ENCODE data around the gene ZNF408. TPM values are rescaled to one million over a fixed set of nuclear protein-coding genes. Genes with fewer than 3 reads are reported as not detected.

ZNF408 gene
- total RNA-seq, 2 donors from 2014 or later = 10.5 to 15.1 TPM

- Mint-ChIP-seq H3K27ac (no peak overlapping the region), H3K4me3 (no peak overlapping the region), H3K4me1 (peaks cover 7% of the 10 kb centered on the region), H3K27me3 (no peaks in the 10 kb centered on the region), H3K36me3 (ENCODE audit: low read depth) (peaks cover 71% of the 10 kb centered on the region), H3K9me3 (no peaks in the 10 kb centered on the region)
- no peak for ATAC-seq (replicated peaks)
Measured at GRCh38 chr11:46680164-46680760, 20.6 kb upstream of the ZNF408 start.

DNA sequence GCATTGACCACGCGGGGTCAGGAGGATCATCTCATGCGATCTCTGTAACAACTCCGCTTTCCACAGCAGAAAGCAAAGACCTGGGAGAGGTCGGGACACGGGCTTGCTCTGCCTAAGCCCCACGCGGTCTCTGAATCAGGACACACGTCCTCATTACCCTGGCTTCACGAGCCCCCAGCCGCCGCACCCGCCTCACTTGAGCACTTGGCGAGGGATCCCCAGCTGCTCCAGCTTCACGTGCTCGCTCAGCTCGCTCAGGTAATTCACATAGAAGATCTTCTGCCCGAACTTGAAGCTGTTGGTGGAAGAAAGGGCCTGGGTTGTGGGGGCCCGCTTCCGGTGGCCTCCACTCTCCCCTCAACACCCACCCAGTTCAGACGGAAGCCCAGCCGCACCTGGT, 20.0 kb upstream of the ZNF408 start:
- H3K9me3 Mint-ChIP-seq = no peaks in the 10 kb centered on the region
- H3K27ac Mint-ChIP-seq = no peak overlapping the region
- no peak for ATAC-seq (replicated peaks)
- H3K27me3 Mint-ChIP-seq = no peaks in the 10 kb centered on the region
- peaks cover 73% of the 10 kb centered on the region for H3K36me3 Mint-ChIP-seq (ENCODE audit: low read depth)
- no peak overlapping the region for H3K4me3 Mint-ChIP-seq
- H3K4me1 Mint-ChIP-seq = peaks cover 7% of the 10 kb centered on the region

DNA sequence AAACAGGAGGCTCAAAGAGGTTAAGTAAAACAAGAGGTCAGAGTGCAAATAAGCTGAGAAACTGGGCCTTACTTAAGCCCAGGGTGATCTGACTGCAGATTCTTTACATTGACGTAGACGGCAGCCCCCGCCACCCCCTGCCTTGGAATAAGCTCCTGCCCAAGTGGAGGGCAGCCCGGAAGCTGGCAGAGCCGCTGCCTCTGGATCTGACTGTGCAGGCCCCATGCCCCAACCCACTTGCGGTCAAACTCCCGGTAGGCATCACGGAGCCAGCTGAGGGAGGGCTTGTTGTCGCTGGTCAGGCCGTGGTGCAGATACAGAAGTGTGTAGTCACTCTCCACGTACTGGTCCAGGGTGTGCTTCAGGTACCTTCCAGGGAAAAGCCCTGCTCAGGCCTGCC, 19.0 kb upstream of the ZNF408 start:
- Mint-ChIP-seq H3K27me3 (no peaks in the 10 kb centered on the region), H3K27ac (no peak overlapping the region), H3K4me3 (no peak overlapping the region), H3K4me1 (peaks cover 6% of the 10 kb centered on the region), H3K36me3 (ENCODE audit: low read depth) (peaks cover 81% of the 10 kb centered on the region), H3K9me3 (no peaks in the 10 kb centered on the region)
- no peak for ATAC-seq (replicated peaks)

- no peaks in the 10 kb centered on the region for H3K9me3 Mint-ChIP-seq
- H3K4me3 Mint-ChIP-seq = no peak overlapping the region
- no peaks in the 10 kb centered on the region for H3K4me1 Mint-ChIP-seq
- peaks cover 84% of the 10 kb centered on the region for H3K36me3 Mint-ChIP-seq (ENCODE audit: low read depth)
- ATAC-seq (replicated peaks) = no peak
- H3K27ac Mint-ChIP-seq = no peak overlapping the region
- no peaks in the 10 kb centered on the region for H3K27me3 Mint-ChIP-seq
Measured at GRCh38 chr11:46682773-46683752, 17.8 kb upstream of the ZNF408 start.

DNA sequence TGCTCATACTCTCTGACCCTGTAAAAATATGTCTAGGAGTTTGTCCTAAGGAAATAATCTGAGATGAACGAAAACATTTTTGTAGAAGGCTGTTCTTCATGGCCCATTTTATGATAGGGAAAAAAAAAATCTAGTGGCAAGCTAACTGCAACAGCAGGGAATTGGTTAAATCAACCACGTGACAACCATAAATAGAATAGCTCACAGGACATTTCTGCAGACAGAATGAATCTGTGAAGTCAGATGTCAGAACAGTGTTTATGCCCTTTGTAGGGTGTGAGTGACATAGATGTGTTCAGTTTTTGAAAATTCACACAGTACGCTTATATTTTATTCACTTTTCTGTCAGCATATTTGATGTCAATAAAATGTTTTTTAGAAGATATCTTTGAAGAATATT, 16.5 kb upstream of the ZNF408 start:
- Mint-ChIP-seq H3K36me3 (ENCODE audit: low read depth) (peaks cover 84% of the 10 kb centered on the region), H3K4me3 (no peak overlapping the region), H3K27me3 (no peaks in the 10 kb centered on the region), H3K9me3 (no peaks in the 10 kb centered on the region), H3K27ac (no peak overlapping the region), H3K4me1 (no peaks in the 10 kb centered on the region)
- no peak for ATAC-seq (replicated peaks)

- ATAC-seq (replicated peaks) = no peak
- no peak overlapping the region for H3K4me3 Mint-ChIP-seq
- peaks cover 5% of the 10 kb centered on the region for H3K4me1 Mint-ChIP-seq
- H3K27ac Mint-ChIP-seq = peak overlapping the region; percentile 46
- peaks cover 84% of the 10 kb centered on the region for H3K36me3 Mint-ChIP-seq (ENCODE audit: low read depth)
- no peaks in the 10 kb centered on the region for H3K9me3 Mint-ChIP-seq
- no peaks in the 10 kb centered on the region for H3K27me3 Mint-ChIP-seq
Measured at GRCh38 chr11:46686886-46687795, 13.7 kb upstream of the ZNF408 start.

DNA sequence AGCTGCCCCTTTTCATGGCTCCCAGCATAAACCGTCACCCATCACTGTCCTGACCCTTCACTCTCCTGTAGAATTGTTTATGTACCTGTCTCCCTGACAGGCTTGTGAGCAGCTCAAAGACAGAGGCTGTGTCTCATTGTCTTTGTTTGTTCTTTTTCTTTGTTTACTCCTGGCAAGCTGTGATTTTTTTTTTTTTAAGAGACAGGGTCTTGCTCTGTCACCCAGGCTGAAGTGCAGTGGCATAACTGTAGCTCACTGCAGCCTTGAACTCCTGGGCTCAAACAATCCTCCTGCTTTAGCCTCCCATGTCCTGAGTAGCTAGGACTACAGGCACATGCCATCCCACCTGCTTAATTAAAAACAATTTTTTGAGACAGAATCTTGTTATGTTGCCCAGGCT, 10.1 kb upstream of the ZNF408 start:
- no peak overlapping the region for H3K4me3 Mint-ChIP-seq
- no peaks in the 10 kb centered on the region for H3K9me3 Mint-ChIP-seq
- no peak for ATAC-seq (replicated peaks)
- peak overlapping the region; percentile 83 for H3K27ac Mint-ChIP-seq
- H3K36me3 Mint-ChIP-seq (ENCODE audit: low read depth) = peaks cover 98% of the 10 kb centered on the region
- H3K4me1 Mint-ChIP-seq = peaks cover 5% of the 10 kb centered on the region
- H3K27me3 Mint-ChIP-seq = no peaks in the 10 kb centered on the region

DNA sequence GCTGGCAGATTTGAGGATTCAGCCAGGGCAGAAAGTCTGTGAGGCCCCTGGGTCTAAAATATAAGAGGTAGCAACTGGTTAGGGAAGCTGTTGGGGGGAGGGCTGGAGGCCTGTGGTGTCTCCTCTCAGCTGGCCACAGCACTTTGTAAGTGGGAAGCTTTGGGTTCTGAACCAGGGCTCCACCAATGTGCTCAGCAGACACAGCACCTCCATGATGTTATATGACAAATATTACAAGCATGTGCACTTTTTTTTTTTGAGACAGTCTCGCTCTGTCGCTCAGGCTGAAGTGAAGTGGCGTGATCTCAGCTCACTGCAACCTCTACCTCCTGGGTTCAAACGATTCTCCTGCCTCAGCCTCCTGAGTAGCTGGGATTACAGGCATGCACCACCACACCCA, 8.4 kb upstream of the ZNF408 start:
- Mint-ChIP-seq H3K4me1 (peaks cover 5% of the 10 kb centered on the region), H3K4me3 (no peak overlapping the region), H3K36me3 (ENCODE audit: low read depth) (peaks cover 87% of the 10 kb centered on the region), H3K27ac (no peak overlapping the region), H3K9me3 (no peaks in the 10 kb centered on the region), H3K27me3 (no peaks in the 10 kb centered on the region)
- no peak for ATAC-seq (replicated peaks)

DNA sequence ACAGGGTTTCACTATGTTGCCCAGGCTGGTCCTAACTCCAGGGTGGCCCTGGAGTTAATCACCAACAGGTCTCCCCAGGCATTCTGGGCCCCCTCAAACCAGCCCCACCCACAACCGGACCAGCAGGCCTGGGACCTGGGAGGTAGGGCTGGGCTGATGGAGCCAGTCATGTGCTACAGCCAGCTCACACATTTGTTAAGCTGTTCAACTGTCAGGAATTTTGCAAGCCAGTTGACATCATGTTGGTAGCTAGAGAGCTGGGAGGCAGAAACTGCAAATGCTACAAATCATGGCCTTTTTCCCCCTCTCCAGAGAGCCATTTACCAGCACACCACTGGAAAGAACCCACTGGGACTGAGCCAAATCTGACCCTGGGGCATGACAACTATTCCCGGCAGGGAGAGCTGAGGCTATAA, 7.2 kb upstream of the ZNF408 start:
- Mint-ChIP-seq H3K4me1 (peaks cover 9% of the 10 kb centered on the region), H3K27ac (peak overlapping the region; percentile 76), H3K9me3 (no peaks in the 10 kb centered on the region), H3K36me3 (ENCODE audit: low read depth) (peaks cover 76% of the 10 kb centered on the region), H3K4me3 (no peak overlapping the region), H3K27me3 (no peaks in the 10 kb centered on the region)
- no peak for ATAC-seq (replicated peaks)

- H3K27ac Mint-ChIP-seq = peak overlapping the region; percentile 76
- no peaks in the 10 kb centered on the region for H3K27me3 Mint-ChIP-seq
Measured at GRCh38 chr11:46694072-46694471, 6.8 kb upstream of the ZNF408 start.

DNA sequence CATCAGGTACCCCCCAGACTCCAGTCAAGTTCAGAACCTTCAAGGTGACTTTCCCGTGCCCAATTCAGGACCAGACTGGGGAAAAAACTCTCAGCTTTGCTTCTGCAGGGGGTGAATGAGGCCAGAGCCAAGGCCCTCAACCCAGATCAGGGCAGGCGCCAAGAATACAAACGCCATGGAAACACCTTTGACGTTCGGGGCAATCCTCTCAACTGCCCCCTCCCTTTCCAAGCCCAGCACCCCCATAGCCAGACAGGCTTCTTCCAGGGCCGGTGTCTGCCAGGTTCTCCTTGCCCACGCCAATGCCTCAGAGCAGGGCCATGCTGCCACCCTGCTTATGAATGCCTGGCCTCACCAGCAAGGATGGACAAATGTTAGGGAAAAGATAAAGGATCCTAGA, 6.2 kb upstream of the ZNF408 start:
- H3K9me3 Mint-ChIP-seq = no peaks in the 10 kb centered on the region
- no peaks in the 10 kb centered on the region for H3K27me3 Mint-ChIP-seq
- H3K4me3 Mint-ChIP-seq = no peak overlapping the region
- H3K36me3 Mint-ChIP-seq (ENCODE audit: low read depth) = peaks cover 66% of the 10 kb centered on the region
- H3K4me1 Mint-ChIP-seq = peaks cover 9% of the 10 kb centered on the region
- H3K27ac Mint-ChIP-seq = peak overlapping the region; percentile 76
- no peak for ATAC-seq (replicated peaks)

More at GRCh38 chr11:46694072-46694471, 6.8 kb upstream of the ZNF408 start:
- H3K9me3 Mint-ChIP-seq = no peaks in the 10 kb centered on the region
- H3K4me3 Mint-ChIP-seq = no peak overlapping the region
- no peak for ATAC-seq (replicated peaks)
- H3K36me3 Mint-ChIP-seq (ENCODE audit: low read depth) = peaks cover 71% of the 10 kb centered on the region
- peaks cover 9% of the 10 kb centered on the region for H3K4me1 Mint-ChIP-seq

GRCh38 chr11:46695345-46696211, 5.3 kb upstream of the ZNF408 start:
- no peak for ATAC-seq (replicated peaks)
- Mint-ChIP-seq H3K9me3 (no peaks in the 10 kb centered on the region), H3K36me3 (ENCODE audit: low read depth) (peaks cover 61% of the 10 kb centered on the region), H3K4me3 (no peak overlapping the region), H3K4me1 (peaks cover 7% of the 10 kb centered on the region), H3K27ac (peak overlapping the region; percentile 66), H3K27me3 (no peaks in the 10 kb centered on the region)

DNA sequence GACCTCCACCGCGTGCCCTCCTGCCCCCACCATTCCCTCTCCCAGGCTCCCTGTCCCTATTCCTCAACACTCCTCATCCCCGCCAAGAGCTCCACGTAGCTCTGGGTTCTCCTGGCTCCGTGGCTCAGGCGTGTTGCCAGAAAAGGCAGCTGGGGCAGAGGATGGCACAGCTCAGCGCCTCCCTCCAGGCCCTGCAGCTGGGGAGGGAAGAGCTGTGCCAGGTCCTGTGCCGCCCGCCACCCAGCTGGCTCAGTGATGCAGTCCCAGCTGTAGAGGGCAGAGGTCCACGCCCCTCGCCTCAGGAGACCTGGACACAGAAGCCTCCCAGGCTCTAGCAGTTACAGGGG, 4.6 kb upstream of the ZNF408 start:
- Mint-ChIP-seq H3K9me3 (no peaks in the 10 kb centered on the region), H3K4me1 (peaks cover 5% of the 10 kb centered on the region), H3K27me3 (no peaks in the 10 kb centered on the region), H3K4me3 (no peak overlapping the region), H3K36me3 (ENCODE audit: low read depth) (peaks cover 61% of the 10 kb centered on the region), H3K27ac (peak overlapping the region; percentile 66)
- ATAC-seq (replicated peaks) = no peak

DNA sequence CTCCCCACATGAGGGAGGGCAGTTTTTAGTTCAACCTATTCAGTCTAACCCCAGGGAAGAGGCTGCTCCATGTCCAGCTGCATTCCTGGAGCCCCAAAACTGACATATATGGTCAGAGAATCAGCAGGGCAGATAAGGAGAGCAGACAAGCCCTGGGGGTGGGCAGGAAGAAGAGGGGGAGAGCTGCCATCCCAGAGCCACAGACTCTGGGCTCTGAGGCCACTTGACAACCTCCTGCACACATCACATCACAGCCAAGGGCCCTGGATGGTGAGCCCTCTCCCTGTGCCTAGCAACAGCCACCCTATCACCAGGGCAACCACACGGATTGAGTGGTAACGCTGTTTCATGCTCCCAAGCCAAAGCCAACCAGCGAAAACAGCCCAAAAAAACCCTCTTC, 3.5 kb upstream of the ZNF408 start:
- Mint-ChIP-seq H3K36me3 (ENCODE audit: low read depth) (peaks cover 62% of the 10 kb centered on the region), H3K27ac (peak overlapping the region; percentile 64), H3K4me1 (peaks cover 10% of the 10 kb centered on the region), H3K27me3 (no peaks in the 10 kb centered on the region), H3K9me3 (no peaks in the 10 kb centered on the region), H3K4me3 (no peak overlapping the region)
- no peak for ATAC-seq (replicated peaks)
